GM10847 (cell line): ENCODE measurements around the gene FAHD2A.

Experiments
- POLR2A ChIP-seq: IDR thresholded peaks from 2 replicates; pipeline ENCODE4 v1.6.1; 2011; ENCODE audit not compliant: insufficient read length; ENCODE audit errors: extremely low read depth

Gene FAHD2A

GRCh38 chr2:95384854-95385569 lies 17.5 kb upstream of the FAHD2A start:
- TF ChIP-seq POLR2A = no peak

- TF ChIP-seq POLR2A = no peak
Observed at GRCh38 chr2:95385570-95385984, 16.9 kb upstream of the FAHD2A start.

- TF ChIP-seq POLR2A = no peak
Observed at GRCh38 chr2:95386031-95386430, 16.5 kb upstream of the FAHD2A start.

GRCh38 chr2:95387358-95387757 lies 15.2 kb upstream of the FAHD2A start:
- TF ChIP-seq POLR2A = no peak

GRCh38 chr2:95388091-95388692 lies 14.3 kb upstream of the FAHD2A start:
- TF ChIP-seq POLR2A = no peak

- no peak for TF ChIP-seq POLR2A
Observed at GRCh38 chr2:95388856-95389244, 13.7 kb upstream of the FAHD2A start.

- TF ChIP-seq POLR2A = no peak
Observed at GRCh38 chr2:95389245-95390119, 13.0 kb upstream of the FAHD2A start.

- TF ChIP-seq POLR2A = no peak
Observed at GRCh38 chr2:95390272-95390880, 12.1 kb upstream of the FAHD2A start.

- no peak for TF ChIP-seq POLR2A
Observed at GRCh38 chr2:95390881-95391321, 11.6 kb upstream of the FAHD2A start.

- no peak for TF ChIP-seq POLR2A
Observed at GRCh38 chr2:95391641-95392310, 10.7 kb upstream of the FAHD2A start.

GRCh38 chr2:95392320-95392719 lies 10.2 kb upstream of the FAHD2A start:
- TF ChIP-seq POLR2A = no peak

- TF ChIP-seq POLR2A = no peak
Observed at GRCh38 chr2:95392730-95393455, 9.6 kb upstream of the FAHD2A start.

- no peak for TF ChIP-seq POLR2A
Observed at GRCh38 chr2:95393901-95394300, 8.6 kb upstream of the FAHD2A start.

GRCh38 chr2:95399061-95399460 lies 3.4 kb upstream of the FAHD2A start:
- no peak for TF ChIP-seq POLR2A
